ENCODE results near the gene SDK1. TPM values are rescaled to one million over a fixed set of nuclear protein-coding genes. Genes with fewer than 3 reads are reported as not detected.
"Not testable (repeated sequence)": the region's sequence is repeated elsewhere in the genome, so short reads cannot be mapped to it uniquely, and the experiment has no call there.

The SDK1 gene
- total and polyA plus RNA-seq, 2 donors: 9.8 to 15.1 TPM

- 91% methylated on average over 12 of the region's 12 CpGs for WGBS
- DNase-seq (ENCODE audit: extremely low spot score): no peak
- Histone ChIP-seq H3K4me3 (ENCODE audit: low read depth, low read length) (no peak overlapping the region), H3K36me3 (ENCODE audit: insufficient read depth) (no peaks in the 10 kb centered on the region), H3K27ac (ENCODE audit: low read depth) (no peak overlapping the region), H3K4me1 (ENCODE audit: insufficient read depth) (no peaks in the 10 kb centered on the region)
Measured at GRCh38 chr7:4212376-4212775, 911.3 kb downstream of the SDK1 start.

DNA sequence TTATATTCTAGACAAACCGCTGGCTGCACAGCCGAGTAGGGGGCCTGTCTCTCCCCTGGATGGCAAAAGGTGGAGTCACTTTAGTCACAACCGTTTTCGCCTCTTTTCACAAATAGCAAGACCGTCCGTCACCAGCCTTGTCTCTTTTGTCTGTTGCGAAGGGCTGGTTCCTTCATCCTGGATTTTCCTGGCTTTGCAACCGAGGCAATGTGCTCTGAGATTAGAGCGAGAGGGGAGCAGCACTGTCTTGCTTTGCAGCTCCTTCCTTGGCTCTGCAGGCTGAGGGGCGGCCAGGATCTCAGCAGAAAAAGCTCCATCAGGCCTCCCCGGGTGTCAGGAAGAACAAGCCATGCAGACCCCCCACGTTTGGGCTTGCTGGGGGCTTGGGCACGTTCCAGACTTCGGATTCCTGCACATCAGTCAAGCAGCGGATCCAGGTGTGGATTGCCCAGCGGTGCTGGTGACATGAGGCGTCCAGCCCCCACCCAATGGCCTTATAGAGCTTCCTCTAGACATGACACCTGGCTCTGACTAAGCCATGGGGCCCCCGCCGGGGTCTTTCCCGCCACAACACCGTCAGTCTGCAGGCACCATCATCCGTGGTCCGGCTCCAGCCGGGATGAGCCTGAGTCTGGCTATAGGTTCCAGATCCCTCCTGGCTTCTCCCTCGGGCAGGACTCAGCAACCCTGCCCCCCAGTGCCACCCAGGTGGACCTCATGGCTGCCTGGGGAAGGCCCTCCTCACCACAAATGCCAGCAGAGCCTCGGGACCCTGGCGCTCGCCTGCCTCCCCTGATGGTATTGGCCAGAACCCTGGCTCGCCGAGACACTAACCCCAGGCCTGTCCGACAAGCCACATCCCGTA, 913.5 kb downstream of the SDK1 start:
- 90% methylated on average over 32 of the region's 32 CpGs for WGBS

DNA sequence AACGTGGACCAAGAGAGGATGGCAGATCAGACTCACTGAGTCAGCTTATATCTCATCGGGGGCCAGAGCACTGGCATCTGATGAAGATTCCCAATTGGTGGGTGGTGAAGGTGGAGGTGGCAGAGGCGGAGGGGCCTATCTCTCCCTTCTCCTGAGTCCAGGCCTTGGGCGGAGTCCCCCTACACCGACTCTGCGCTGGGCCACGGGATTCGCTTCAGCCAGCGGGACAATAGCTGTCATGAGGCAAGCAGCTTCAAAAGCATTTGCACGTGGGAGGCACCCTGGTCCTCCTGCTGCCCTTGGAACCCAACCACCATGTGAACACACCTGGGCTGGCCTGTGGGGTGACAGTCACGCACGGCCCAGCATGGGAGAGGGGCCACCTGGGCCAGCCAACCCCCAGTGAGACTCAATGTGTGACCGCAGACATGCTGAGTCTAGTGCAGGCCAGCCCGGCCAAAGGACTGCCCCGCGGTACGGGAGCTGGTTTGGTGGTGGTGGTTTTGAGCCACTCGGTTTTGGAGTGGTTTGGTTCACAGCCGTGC, 914.2 kb downstream of the SDK1 start:
- Histone ChIP-seq H3K36me3 (ENCODE audit: insufficient read depth) (no peaks in the 10 kb centered on the region), H3K4me1 (ENCODE audit: insufficient read depth) (no peaks in the 10 kb centered on the region), H3K27ac (ENCODE audit: low read depth) (no peak overlapping the region), H3K4me3 (ENCODE audit: low read depth, low read length) (no peak overlapping the region)
- DNase-seq (ENCODE audit: extremely low spot score): no peak
- WGBS: 97% methylated on average over 19 of the region's 19 CpGs

More for the DNA sequence above, 913.5 kb downstream of the SDK1 start:
- Histone ChIP-seq H3K4me1 (ENCODE audit: insufficient read depth) (no peaks in the 10 kb centered on the region), H3K36me3 (ENCODE audit: insufficient read depth) (no peaks in the 10 kb centered on the region), H3K27ac (ENCODE audit: low read depth) (no peak overlapping the region), H3K4me3 (ENCODE audit: low read depth, low read length) (no peak overlapping the region)
- DNase-seq (ENCODE audit: extremely low spot score): no peak

- Histone ChIP-seq H3K4me1 (ENCODE audit: insufficient read depth) (no peaks in the 10 kb centered on the region), H3K4me3 (ENCODE audit: low read depth, low read length) (no peak overlapping the region), H3K36me3 (ENCODE audit: insufficient read depth) (no peaks in the 10 kb centered on the region), H3K27ac (ENCODE audit: low read depth) (no peak overlapping the region)
- 61% methylated on average over 16 of the region's 16 CpGs for WGBS
- no peak for DNase-seq (ENCODE audit: extremely low spot score)
Measured at GRCh38 chr7:4216016-4216415, 915.0 kb downstream of the SDK1 start.

- not testable (repeated sequence) for H3K36me3 ChIP-seq (ENCODE audit: insufficient read depth); DNase-seq (ENCODE audit: extremely low spot score); H3K27ac ChIP-seq (ENCODE audit: low read depth); H3K4me3 ChIP-seq (ENCODE audit: low read depth, low read length); H3K4me1 ChIP-seq (ENCODE audit: insufficient read depth)
- 89% methylated on average over 29 of the region's 29 CpGs for WGBS
Measured at GRCh38 chr7:4217126-4217660, 916.1 kb downstream of the SDK1 start.

DNA sequence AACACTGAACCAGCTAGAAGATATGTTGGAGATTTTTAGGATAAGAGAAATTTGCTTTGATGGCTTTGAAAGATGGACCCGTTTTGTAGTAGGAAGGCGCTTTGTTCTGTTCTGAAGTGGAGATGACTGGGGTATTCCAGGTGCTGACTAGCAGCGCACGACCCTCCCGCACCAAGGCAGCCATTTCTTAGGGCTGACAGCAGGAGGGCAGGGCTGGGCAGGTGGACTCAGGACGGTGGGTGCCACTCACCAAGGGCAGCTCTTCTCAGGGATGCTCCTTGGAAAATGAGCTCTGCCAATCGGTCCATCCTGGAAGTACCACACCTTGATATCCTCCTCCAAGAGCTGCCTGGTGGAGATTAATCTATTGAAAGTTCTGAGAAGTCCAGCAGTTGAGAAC, 917.4 kb downstream of the SDK1 start:
- DNase-seq (ENCODE audit: extremely low spot score): no peak
- 96% methylated on average over 7 of the region's 7 CpGs for WGBS
- Histone ChIP-seq H3K27ac (ENCODE audit: low read depth) (no peak overlapping the region), H3K4me3 (ENCODE audit: low read depth, low read length) (no peak overlapping the region), H3K36me3 (ENCODE audit: insufficient read depth) (no peaks in the 10 kb centered on the region), H3K4me1 (ENCODE audit: insufficient read depth) (no peaks in the 10 kb centered on the region)

GRCh38 chr7:4220011-4220410, 919.0 kb downstream of the SDK1 start:
- Histone ChIP-seq H3K36me3 (ENCODE audit: insufficient read depth) (no peaks in the 10 kb centered on the region), H3K4me3 (ENCODE audit: low read depth, low read length) (no peak overlapping the region), H3K27ac (ENCODE audit: low read depth) (no peak overlapping the region), H3K4me1 (ENCODE audit: insufficient read depth) (no peaks in the 10 kb centered on the region)
- no peak for DNase-seq (ENCODE audit: extremely low spot score)
- WGBS: 89% methylated on average over 15 of the region's 15 CpGs

- DNase-seq (ENCODE audit: extremely low spot score): no peak
- no peaks in the 10 kb centered on the region for H3K36me3 ChIP-seq (ENCODE audit: insufficient read depth)
- no peak overlapping the region for H3K4me3 ChIP-seq (ENCODE audit: low read depth, low read length)
- WGBS: 92% methylated on average over 21 of the region's 21 CpGs
- H3K27ac ChIP-seq (ENCODE audit: low read depth): no peak overlapping the region
- H3K4me1 ChIP-seq (ENCODE audit: insufficient read depth): no peaks in the 10 kb centered on the region
Measured at GRCh38 chr7:4221043-4221442, 920.0 kb downstream of the SDK1 start.

DNA sequence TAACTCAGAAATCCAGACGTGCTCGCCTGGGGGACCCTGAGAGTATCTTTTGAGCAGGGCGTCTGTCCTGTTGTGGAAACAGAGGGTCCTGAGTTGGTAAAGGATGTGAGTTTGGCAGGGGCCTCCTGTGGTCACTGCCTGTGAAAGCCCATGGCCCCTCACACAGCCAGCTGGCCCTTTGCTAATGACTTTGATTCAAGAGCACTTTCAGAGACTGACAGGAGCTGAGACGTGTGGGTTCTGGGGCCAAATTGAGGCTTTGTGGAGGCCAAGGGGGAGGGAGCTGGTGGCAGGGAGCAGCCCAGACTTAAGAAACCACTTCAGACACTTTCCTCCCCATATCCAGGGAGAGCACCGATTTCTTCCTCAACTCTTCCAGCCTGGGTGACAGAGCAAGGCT, 921.6 kb downstream of the SDK1 start:
- WGBS: 85% methylated on average over 5 of the region's 5 CpGs
- no peak for DNase-seq (ENCODE audit: extremely low spot score)
- Histone ChIP-seq H3K4me3 (ENCODE audit: low read depth, low read length) (no peak overlapping the region), H3K27ac (ENCODE audit: low read depth) (no peak overlapping the region), H3K36me3 (ENCODE audit: insufficient read depth) (no peaks in the 10 kb centered on the region), H3K4me1 (ENCODE audit: insufficient read depth) (no peaks in the 10 kb centered on the region)

DNA sequence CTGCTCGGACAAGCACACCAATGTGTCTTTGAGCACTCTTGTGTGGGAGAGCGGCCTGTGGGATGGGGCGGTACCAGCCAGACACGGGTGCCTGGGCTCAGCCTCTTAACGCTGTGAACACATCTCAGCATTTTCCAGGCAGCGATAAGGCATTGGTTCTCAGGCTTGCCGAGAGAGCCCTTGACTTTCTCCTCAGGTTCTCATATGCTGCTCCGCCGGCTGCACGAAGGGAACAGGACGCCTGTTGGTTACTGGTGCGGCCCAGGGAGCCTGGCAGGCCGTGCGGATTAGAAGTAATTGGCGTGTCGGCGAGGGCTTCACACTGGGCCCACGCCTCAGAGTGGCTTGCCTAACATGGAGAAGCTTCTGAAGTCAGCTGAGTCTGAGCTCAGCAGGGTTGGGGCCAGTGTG, 924.3 kb downstream of the SDK1 start:
- 96% methylated on average over 18 of the region's 18 CpGs for WGBS
- no peak for DNase-seq (ENCODE audit: extremely low spot score)
- no peak overlapping the region for H3K4me3 ChIP-seq (ENCODE audit: low read depth, low read length)
- no peaks in the 10 kb centered on the region for H3K36me3 ChIP-seq (ENCODE audit: insufficient read depth)
- H3K27ac ChIP-seq (ENCODE audit: low read depth): no peak overlapping the region
- H3K4me1 ChIP-seq (ENCODE audit: insufficient read depth): no peaks in the 10 kb centered on the region

GRCh38 chr7:4225881-4226523, 925.0 kb downstream of the SDK1 start:
- Histone ChIP-seq H3K27ac (ENCODE audit: low read depth) (no peak overlapping the region), H3K4me1 (ENCODE audit: insufficient read depth) (no peaks in the 10 kb centered on the region), H3K36me3 (ENCODE audit: insufficient read depth) (no peaks in the 10 kb centered on the region), H3K4me3 (ENCODE audit: low read depth, low read length) (no peak overlapping the region)
- WGBS: 90% methylated on average over 21 of the region's 21 CpGs
- DNase-seq (ENCODE audit: extremely low spot score): no peak

GRCh38 chr7:4226524-4226882, 925.5 kb downstream of the SDK1 start:
- H3K4me1 ChIP-seq (ENCODE audit: insufficient read depth): no peaks in the 10 kb centered on the region
- H3K27ac ChIP-seq (ENCODE audit: low read depth): no peak overlapping the region
- H3K4me3 ChIP-seq (ENCODE audit: low read depth, low read length): no peak overlapping the region
- DNase-seq (ENCODE audit: extremely low spot score): no peak
- no peaks in the 10 kb centered on the region for H3K36me3 ChIP-seq (ENCODE audit: insufficient read depth)
- 79% methylated on average over 6 of the region's 6 CpGs for WGBS

DNA sequence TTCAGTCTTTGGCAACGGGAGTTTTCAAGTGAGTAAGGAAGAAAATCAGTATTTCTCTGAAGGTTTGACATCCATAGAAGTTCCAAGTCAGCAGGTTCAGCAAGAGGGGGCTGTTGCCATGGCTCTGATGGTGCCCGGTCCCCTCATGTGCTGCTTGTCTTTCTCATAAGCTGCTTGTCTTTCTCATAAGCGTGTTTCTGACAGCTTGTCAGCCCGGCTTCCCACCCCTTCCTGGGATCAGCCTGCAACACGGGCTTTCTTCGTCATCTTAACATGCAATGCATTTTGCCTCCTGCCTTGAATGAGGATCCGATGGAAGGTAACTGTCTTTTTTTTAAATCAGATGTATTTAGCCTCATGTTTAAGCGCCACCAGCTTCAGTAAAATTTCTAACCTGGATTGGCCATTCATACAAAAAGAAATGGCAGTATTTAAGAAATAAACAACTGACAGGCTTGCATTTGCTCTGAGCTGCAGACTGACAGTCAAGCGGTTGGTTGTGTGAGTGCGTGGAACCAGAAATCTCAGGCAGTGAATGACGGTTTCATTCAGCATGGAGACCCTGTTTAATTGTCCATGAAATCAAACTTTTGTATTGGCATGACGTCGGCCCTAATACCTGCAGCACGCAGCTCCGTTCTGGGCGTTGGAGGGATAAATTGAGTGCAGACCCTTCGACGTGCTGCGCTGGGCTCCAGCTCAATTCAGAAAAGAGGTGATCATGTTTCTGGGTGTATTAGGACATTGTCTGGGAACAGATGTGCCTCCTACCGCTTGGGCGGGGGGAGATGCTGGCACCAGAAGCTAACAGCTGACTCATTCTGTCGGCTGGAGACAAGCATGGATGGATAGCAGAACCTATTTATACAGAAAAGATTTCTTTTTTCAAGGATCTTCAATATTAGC, 926.3 kb downstream of the SDK1 start:
- no peaks in the 10 kb centered on the region for H3K36me3 ChIP-seq (ENCODE audit: insufficient read depth)
- no peak for DNase-seq (ENCODE audit: extremely low spot score)
- no peak overlapping the region for H3K27ac ChIP-seq (ENCODE audit: low read depth)
- no peak overlapping the region for H3K4me3 ChIP-seq (ENCODE audit: low read depth, low read length)
- 81% methylated on average over 22 of the region's 22 CpGs for WGBS
- H3K4me1 ChIP-seq (ENCODE audit: insufficient read depth): no peaks in the 10 kb centered on the region
